ENCODE results near the gene PIEZO1. TPM values are rescaled to one million over a fixed set of nuclear protein-coding genes. Genes with fewer than 3 reads are reported as not detected.

The PIEZO1 gene
- total and polyA plus RNA-seq, 9 of the 15 experiments (the other 6 are each of a cell fraction or from before 2014, with no cell fraction given), result 3.6 to 432 (median 131) TPM

DNA sequence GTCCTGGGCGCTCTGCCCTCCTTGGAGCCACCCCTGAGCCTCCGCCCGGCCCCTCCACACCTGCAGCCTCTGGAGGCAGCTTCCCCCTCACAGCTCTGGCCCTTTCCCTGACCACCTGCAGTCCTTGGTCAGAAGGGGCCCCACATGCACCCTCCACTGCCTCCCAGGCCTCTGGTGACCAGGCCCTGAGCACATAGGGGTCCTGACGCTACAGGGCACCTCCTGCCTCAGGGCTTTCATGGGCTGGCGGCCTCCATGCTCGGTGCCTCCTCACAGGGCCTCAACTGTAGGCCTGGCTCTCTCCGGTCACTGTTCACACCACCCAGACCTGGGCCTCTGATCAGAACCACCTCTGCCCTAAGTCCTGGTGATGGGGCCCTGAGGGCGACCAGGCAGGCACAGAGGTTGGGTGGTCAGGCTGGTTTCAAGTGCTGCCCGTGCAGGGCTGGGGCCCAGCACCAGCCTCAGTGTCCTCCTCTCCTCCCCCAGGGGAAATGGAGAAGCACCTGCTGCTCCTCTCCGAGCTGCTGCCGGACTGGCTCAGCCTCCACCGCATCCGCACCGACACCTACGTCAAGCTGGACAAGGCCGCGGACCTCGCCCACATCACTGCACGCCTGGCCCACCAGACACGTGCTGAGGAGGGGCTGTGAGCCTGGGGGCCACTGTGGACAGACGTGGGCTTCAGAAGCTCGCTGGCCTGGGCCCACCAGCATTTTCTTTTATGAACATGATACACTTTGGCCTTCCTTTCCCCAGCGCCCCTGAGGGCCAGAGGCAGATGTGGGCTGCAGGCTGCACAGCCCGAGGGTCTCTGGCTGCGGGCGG, 22.8 kb upstream of the PIEZO1 start (continued):
- TF ChIP-seq ZNF592 (IDR thresholded peaks at IDR 0.05), result no peak
- TF ChIP-seq ZKSCAN3 (CRISPR knock-in tag; IDR thresholded peaks at IDR 0.05), result no peak
- peak; percentile 33; the same call in 1 of the 2 replicates for TF ChIP-seq ZBED1 (IDR thresholded peaks at IDR 0.05)
- peak; percentile 35; the same call in 1 of the 2 replicates for TF ChIP-seq MYNN (IDR thresholded peaks at IDR 0.05)
- no peak for TF ChIP-seq MYNN (CRISPR knock-in tag; IDR thresholded peaks at IDR 0.05)
- TF ChIP-seq ZBTB34 (CRISPR knock-in tag; IDR thresholded peaks at IDR 0.05), result no peak
- no peak for TF ChIP-seq POLR3A (IDR thresholded peaks at IDR 0.05; ENCODE audit: borderline replicate concordance, extremely low read depth, insufficient read depth, insufficient read length)
- TF ChIP-seq, protein P1, sequence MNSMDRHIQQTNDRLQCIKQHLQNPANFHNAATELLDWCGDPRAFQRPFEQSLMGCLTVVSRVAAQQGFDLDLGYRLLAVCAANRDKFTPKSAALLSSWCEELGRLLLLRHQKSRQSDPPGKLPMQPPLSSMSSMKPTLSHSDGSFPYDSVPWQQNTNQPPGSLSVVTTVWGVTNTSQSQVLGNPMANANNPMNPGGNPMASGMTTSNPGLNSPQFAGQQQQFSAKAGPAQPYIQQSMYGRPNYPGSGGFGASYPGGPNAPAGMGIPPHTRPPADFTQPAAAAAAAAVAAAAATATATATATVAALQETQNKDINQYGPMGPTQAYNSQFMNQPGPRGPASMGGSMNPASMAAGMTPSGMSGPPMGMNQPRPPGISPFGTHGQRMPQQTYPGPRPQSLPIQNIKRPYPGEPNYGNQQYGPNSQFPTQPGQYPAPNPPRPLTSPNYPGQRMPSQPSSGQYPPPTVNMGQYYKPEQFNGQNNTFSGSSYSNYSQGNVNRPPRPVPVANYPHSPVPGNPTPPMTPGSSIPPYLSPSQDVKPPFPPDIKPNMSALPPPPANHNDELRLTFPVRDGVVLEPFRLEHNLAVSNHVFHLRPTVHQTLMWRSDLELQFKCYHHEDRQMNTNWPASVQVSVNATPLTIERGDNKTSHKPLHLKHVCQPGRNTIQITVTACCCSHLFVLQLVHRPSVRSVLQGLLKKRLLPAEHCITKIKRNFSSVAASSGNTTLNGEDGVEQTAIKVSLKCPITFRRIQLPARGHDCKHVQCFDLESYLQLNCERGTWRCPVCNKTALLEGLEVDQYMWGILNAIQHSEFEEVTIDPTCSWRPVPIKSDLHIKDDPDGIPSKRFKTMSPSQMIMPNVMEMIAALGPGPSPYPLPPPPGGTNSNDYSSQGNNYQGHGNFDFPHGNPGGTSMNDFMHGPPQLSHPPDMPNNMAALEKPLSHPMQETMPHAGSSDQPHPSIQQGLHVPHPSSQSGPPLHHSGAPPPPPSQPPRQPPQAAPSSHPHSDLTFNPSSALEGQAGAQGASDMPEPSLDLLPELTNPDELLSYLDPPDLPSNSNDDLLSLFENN (IDR thresholded peaks at IDR 0.05; ENCODE audit: low read depth in 2 of 2, low read length in 2 of 2), result no peak
